Measurements from ENCODE around the gene HSPB1.
"Not testable (repeated sequence)": the region's sequence is repeated elsewhere in the genome, so short reads cannot be mapped to it uniquely, and the experiment has no call there.

The HSPB1 gene

DNA sequence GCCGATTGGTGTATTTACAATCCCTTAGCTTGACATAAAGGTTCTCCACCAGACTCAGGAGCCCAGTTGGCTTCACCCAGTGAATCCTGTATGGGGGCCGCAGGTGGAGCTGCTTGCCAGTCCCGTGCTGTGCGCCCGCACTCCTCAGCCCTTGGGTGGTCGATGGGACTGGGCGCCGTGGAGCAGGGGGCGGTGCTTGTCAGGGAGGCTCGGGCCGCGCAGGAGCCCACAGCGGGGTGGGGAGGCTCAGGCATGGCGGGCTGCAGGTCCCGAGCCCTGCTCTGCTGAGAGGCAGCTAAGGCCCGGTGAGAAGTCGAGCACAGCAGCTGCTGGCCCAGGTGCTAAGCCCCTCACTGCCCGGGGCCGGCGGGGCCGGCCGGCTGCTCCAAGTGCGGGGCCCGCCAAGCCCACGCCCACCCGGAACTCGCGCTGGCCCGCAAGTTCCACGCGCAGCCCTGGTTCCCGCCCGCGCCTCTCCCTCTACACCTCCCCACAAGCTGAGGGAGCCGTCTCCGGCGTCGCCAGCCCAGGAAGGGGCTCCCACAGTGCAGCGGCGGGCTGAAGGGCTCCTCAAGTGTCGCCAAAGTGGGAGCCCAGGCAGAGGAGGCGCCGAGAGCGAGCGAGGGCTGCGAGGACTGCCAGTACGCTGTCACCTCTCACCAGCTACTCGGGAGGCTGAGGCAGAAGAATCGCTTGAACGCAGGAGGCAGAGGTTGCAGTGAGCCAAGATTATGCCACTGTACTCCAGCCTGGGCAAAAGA, 7.0 kb downstream of the HSPB1 start:
- DNase-seq: not testable (repeated sequence)

DNA sequence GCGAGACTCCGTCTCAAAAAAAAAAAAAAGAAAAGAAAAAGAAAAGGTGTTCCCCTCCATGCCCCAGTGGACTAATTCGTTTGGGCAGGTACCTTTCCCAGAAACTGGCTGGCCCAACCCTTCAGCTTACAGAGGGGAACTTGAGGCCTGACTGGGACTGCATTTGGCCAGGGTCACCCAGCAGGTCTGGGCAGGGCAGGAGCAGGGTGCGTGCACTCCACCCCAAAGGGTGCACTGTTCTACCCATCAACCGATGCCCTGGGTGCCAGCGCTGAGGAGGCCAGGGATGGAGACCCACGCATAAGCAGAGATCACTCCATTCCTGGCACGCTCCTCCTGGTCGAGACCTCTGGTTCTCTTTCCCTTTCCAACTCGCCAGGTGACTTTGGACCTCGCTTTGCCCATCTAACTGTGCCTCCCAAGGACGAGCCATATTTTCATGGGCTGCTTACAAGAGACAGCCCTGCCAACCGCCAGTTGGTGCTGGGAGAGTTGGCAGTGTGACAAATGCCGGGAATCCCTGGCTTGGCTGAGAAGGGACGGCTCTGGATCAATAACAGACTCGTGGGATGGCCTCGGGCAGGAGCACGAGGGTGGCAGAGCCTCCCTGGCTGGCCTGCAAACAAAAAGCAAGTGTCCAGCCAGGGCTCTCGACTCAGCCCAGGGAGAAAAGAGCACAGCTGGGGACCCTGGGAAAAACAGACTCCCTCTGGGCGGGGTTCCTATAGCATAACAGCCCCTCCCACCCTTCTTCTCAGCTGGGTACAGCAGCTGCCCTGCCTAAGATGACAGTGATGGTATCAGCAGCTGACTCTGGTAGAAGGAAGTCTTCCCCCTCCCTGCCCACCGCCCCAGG, 7.9 kb downstream of the HSPB1 start:
- DNase-seq: peak; percentile 18

DNA sequence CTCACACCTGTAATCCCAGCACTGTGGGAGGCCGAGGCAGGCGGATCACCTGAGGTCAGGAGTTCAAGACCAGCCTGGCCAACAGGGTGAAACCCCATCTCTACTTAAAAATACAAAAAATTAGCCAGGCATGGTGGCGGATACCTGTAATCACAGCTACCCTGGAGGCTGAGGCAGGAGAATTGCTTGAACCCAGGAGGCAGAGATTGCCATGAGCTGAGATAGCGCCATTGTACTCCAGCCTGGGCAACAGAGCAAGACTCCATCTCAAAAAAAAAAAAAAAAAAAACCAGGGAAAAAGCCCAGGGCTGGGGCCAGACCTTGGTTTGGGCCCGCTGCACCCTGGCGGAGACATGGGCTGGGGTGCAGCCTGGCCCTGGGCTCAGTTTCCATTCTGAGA, 9.4 kb downstream of the HSPB1 start:
- DNase-seq: not testable (repeated sequence)

DNA sequence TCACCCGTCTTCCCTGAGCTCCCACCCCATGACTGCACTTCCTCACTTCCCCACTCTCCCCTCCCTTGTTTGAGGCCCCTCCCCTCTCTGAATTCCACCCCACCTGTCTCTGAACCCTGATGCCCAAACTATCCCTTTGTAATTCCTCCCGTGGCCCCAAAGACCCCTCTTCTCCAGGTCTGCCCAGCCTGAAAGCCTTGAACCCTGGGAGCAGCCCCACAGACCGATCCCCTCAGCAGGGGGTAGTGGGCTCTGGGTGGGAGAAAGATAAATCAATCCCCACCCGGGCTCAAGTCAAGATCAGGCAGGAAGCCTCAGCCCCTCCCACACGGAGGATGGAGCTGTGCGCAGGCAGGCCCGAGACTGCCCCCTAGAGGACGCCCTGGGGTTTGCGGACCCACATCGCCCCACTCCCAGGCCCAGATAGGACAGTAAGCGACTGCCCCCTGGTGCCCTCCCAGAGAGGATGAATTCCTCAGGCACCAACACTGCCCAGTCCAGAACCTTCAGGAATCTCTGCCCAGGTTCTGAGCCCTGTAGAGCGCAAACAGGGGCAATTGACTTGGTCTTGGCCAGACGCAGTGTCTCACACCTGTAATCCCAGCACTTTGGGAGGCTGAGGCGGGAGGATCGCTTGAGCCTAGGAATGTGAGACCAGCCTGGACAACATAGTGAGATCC, 11.7 kb downstream of the HSPB1 start:
- peak; percentile 81 for DNase-seq

DNA sequence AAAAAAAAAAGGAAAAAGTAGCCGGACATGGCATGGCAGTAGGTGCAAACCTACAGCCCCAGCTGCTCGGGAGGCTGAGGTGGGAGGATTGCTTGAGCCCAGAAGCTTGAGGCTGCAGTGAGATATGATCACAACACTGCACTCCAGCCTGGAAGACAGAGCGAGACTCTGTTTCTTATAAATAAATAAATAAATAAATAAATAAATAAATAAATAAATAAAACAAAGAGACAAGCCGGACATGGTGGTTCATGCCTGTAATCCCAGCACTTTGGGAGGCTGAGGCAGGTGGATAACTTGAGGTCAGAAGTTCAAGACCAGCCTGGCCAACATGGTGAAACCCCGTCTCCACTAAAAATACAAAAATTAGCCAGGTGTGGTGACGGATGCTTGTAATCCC, 12.3 kb downstream of the HSPB1 start:
- not testable (repeated sequence) for DNase-seq

DNA sequence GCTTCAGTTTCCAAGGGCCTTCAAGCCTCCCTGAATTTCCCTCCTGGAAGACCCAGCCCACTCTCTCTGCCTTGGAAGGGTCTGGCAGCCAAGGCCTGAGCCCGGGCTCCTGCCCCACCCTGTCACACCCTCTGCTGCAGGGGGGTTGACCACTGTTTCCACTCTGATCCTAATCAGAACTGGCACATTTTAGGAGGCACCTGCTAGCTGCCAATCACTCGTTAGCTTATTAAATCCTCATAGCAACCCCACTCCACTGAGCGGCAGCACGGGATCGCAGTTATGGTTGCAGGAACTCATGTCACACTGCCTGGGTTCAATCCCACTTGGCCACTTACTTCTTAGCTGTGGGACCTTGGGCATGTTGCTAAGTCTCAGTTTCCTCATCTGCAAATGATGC, 12.9 kb downstream of the HSPB1 start:
- no peak for DNase-seq

DNA sequence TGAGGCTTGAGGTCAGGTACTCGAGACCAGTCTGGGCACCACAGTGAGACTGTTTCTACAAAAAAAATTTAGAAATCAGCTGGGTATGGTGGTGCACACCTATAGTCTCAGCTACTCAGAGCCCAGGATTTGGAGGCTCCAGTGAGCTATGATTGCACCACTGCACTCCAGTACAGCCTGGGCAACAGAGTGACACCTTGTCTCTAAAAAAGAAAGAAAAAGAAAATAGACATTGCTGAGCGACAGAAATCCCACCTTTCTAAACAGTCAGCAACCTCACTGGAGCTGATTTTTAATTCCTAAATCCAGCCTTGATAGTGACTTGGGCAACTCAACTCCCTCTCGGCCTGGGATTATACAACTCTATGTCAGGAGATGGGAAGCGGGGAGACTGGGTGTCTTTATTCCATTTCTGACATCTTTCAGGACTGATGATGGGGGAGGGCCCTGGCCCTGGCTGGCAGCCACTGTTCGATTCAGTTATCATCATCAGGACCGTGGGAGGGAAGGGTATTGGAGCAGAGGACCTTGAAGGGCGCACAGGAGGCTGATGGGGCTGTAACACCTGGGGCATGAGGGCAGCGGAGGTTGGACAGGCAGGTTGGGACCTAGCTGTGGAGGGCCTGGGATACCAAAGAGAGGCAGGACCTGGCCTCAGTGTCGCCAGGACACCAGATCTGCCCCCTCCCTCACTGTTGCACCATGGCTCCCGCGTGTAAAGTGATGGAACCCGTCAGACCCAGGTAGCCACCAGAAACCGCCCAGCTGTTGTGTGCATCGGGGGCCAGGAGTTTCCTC, 14.7 kb downstream of the HSPB1 start:
- DNase-seq: no peak

DNA sequence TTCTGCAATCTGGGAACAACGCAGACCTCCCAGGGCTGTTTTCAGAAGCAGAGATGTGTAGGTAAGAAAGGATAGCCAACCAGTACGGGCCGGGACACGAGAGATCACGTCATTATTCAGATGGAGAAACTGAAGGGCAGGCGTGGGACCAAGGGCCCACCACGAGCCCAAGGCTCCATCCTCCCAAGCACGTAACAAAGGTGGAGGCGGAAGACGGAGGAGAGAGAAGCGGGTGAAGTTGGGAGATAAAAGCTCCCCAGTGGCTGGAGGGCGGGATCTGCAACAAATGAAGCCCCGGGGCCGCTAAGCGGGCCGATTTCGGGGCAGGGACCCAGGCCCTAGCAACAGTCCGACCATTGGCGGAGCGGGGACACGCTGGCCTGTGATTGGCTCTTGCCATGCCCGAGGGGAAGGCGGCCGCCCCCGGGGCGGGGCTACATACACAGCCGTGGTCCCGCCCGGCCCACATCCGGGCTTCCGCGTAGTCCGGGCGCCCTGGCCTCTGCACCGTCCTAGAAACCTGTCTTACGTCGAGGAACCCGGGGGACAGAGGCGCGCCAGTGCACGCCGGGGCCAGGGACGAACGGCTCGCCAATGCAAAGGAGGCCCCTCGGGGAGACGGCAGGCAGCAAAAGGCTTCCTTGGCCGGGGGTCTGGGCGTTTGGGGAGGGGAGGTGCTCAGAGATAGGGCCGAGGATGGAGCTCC, 15.5 kb downstream of the HSPB1 start:
- DNase-seq: peak; percentile 96

DNA sequence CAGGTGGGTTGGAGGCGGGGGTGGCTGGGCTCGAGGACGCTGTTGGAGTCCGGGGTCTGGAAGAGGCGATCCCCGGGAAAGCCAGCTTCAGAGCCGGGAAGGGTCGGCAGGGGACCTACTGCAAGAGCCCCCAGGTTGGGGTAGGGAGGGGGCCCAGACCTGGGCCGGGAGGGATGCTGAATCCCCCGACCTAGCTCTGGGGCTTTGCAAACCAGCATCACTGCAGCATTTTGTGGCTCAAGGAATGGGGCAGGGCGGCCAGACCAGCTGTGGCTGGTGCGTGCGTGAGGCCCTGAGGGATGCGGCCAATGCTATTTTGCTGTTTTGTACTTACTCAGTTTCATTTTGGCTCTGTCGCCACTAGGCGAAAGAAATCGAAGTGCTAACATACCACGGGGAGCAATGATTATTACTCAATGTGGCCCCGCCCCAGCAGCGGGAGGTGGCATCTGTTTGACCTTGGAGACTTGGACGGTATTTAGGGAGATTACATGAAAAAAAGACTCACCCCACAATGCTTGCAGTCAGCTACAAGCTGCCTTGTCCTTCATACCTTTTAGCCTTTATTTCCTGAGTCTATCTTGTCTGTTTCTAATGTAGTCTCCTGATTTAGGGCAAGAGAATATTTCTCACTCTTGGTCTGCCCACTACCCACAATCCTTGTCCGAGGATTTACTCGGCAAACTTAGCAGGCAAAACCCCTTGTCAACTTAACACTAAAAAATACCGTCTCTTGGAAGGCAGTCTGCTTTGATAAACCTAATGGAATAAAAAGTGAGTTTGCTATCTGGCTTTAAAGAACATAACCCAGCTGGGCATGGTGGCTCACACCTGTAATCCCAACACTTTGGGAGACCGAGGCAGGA, 16.2 kb downstream of the HSPB1 start:
- peak; percentile 63 for DNase-seq

DNA sequence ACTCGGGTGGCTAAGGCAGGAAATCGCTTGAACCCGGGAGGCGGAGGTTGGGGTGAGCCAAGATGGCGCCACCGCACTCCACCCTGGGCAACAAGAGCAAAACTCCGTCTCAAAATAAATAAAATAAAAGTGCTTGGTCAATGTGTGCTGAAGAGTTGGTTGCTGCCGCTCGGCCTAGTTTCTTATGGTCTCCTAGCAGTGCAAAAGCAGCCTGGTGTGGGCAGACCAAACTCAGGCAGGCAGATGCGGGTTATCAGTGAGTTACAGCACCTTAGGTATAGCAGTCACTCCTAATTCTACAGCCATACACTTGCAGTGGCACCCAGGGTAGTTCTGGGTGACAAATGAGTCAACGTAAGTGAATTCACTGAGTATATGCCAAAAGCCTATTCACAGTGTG, 22.6 kb downstream of the HSPB1 start:
- DNase-seq: no peak

DNA sequence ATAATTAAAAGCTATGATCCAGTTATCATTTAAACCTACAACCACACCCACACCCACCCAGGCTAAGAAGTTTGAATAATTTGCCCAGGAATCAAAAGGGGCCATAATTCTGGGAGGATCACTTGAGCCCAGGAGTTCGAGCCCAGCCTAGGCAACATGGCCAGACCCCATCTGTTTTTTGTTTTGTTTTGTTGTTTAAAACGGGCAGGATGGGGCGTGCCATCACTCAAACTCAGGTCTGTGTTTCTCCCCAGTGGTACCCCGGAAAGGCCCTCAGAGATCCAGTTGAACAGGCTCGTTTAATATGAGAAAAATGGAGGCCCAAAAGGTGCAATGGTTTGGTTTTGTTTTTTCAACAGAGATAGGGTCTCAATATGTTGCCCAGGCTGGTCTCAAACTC, 23.3 kb downstream of the HSPB1 start:
- DNase-seq: no peak

DNA sequence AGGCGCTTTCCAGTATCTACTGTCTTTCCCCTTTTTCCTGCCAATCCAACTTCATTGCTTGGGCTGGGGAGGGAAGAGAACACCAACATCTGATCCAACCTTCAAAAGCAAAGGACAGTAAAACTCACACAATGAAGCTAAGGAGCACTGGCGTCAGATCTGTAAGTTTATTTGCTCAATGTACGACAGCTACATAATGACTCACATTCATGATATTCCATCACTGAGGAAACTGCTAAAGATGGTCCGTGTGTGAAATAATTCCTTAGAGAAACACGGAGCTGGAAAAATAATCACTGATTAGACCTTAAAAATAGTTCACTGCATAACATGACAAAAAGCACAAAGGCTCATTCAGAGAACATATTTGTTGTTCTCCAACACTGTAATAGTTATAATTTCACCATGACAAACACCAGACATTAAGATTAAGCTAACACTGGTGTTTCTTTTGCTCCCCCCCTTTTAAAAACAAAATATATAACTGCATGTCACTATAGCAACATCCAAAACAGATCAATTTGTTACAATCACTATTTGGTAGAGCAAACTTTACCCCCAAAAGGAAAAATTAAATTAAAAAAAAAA, 24.3 kb downstream of the HSPB1 start:
- DNase-seq: no peak

DNA sequence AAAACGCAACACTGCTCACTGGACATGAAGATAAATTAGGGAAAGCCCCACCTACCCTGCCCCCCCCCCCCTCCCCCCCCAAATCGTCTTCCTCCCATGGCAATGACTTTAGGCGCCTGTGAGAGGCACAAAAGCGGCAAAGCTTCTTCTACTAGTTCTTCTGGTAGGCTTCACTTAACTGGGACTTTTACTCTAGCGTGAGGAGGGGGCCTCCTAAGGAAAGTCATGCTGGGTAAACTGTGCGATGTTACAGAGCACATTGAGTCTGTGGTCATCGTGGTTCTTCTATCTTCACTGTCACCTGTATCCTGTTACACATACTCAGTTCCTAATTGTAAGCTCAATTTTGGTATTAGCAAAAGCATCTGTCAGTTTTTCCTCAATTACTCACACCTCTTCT, 25.1 kb downstream of the HSPB1 start:
- DNase-seq: no peak

DNA sequence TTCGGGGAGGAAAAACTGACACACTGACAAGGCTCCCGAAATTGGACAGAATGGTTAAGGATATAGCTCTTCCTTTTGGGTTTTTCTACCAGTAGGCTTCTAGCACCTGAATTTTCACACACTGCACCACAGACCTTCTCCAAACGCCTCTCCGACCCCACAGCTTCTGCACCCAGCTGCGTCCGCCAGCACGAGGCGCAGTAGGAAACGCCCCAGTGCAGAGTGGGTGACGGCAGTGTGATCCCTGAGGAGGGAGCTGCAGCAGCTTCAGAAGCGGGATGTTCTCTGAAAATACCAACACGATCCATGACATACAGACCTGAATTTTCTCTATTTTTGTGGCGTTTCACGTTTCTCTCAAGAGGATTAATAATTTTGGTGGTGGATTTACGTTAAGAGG, 25.9 kb downstream of the HSPB1 start:
- DNase-seq: no peak

DNA sequence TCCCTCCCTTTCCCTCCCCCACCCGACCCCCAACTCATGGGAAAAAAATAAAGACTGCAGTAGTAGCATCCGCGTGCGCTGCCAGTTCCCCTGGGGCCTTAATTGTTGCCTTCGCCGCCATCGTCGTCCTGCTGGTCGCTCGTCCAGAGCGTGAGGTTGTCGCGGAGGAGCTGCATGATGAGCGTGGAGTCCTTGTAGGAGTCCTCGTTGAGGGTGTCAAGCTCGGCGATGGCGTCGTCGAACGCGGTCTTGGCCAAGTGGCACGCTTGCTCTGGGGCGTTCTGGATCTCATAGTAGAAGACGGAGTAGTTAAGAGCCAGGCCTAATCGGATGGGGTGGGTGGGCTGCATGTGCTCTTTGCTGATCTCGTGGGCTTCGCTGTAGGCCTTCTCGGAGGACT, 27.0 kb downstream of the HSPB1 start:
- DNase-seq: no peak

DNA sequence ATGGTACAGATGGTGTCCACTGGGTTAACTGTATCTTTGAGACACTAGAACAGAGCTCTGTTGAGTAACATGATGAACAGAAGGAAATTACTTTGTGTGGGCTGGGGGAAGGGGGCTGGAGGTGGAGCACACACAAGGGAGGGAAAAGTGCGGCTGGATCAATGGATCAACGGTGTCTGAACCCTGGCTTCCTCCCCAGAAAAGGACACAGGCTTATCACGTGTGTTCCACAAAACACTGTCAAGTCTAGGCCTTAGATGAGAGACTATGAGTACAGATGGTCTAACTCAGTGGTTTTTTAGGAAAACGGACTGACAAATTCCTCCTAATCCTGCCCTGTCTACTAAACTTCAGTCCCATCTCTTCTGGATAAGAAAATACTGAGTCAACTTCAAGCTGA, 27.8 kb downstream of the HSPB1 start:
- no peak for DNase-seq

DNA sequence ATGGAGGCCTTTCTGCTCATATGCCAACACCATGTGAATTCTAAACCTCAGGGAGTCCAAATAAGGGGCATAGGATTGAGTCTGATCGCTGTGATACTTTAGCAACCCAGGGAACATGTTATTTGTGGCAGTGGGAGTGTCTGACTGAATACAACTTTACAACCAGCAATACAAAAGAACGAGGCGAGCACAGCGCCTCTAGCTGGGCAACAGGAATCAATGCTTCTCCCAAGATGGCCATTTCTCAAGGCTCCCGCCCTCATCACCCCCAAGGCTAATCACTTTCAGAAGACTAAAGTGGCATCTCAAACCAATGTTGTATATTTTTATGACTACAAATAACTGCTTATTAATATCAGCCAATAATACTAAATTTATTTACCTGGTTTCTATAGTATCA, 28.2 kb downstream of the HSPB1 start:
- no peak for DNase-seq

DNA sequence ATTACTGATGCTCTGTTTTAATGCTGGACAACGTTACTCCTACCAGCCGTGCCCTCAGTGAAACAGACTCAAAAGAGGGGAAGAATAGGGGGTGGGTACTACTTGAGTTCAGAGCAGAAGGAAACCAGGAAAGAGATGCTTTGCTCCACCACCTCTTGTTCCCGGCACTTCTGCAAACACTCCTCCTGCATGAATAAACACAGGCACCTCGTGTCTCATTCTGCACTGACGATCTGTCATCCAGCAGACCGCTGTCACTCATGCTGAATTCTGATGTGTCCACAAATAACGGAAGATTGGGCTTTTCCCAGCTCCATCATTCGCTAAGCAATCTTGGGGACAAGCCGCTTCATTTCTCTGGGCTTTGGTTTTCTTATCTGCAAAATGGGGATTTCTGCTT, 29.6 kb downstream of the HSPB1 start:
- no peak for DNase-seq

DNA sequence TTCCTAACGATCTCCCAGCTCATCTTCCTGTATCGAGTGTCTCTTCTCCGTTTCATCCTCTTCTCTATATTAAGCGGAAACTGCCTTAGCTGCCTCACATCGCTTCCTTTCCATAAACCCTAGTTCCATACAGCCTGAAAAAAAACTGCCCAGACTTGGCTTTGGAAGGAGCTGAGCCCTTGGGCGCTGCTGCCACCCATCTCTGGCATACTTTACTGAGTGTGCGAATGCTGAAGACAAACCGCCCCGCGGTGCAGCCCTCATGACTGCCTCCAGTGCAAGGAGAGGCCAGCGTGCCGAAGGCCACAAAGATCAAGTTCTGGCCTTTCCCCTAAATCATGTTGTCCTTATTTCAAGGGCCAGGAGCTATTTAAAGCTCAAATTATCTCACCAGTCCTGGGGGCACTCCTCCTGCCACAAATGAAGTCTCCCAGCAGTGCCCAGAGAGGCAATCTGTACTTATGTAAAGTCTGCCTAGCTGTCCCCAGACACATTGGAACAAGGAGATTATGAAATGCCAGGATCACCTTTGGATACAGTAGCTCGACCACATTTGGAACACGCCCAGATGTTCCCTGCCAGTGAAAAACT, 31.1 kb downstream of the HSPB1 start:
- DNase-seq: no peak

DNA sequence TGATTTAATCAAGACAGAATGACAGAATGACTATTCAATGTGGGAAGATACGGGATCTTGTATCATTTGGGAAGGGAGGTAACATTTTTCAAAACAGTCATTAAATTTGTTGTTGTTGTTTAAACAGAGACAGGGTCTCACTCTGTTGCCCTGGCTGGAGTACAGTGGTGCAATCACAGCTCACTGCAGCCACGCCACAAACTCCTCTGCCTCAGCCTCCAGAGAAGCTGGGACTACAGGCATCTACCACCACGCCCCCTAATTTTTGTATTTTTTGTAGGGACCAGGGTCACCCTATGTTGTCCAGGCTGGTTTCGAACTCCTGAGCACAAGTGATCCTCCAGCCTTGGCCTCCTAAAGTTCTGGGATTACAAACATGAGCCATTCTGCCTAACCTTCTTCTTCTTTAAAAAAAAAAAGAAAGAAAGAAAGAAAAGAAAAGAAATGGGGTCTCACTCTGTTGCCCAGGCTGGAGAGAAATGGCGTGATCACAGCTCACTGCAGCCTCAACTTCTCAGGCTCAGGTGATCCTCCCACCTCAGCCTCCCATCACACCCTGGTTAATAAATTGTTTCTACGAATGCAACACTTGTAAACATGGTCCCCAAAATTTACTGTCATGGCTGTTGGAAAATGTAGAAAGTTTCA, 32.0 kb downstream of the HSPB1 start:
- no peak for DNase-seq
